Body of pancreas (tissue), 4 donors: ENCODE measurements around the gene GGTLC1. TPM values are rescaled to one million over a fixed set of nuclear protein-coding genes. Genes with fewer than 3 reads are reported as not detected.
A peak's percentile ranks its signal among the peaks of the same experiment; 100 is the strongest.

ENCODE experiments used
- ATAC-seq: fragments of 150-250 bp; one replicate; pipeline ENCODE4 v1.9.1; 2016
- DNase-seq, 4 donors: peaks; one replicate each; pipeline ENCODE4 v3.0.0-alpha.2; 2019
- H3K27ac ChIP-seq, 4 donors: fragments of 200-600 bp; sonication (generic); 1 replicate in 3 of 4; 2 replicates in 1 of 4; pipeline versions ENCODE4 v1.5.1 to v1.6.1; 2016 to 2019; ENCODE audit warnings: mild to moderate bottlenecking in 1 of 4, mixed read lengths in 1 of 4, moderate library complexity in 1 of 4
- H3K27me3 ChIP-seq, 2 donors: fragments of 200-600 bp; sonication (generic); one replicate each; pipeline ENCODE4 v1.6.0; 2016; ENCODE audit warnings: mild to moderate bottlenecking in 1 of 2
- H3K36me3 ChIP-seq, 2 donors: fragments of 200-600 bp; sonication (generic); replicated peaks in 1 of 2; 2 replicates each; pipeline ENCODE4 v1.5.1; 2016; ENCODE audit warnings: low read depth in 2 of 2; ENCODE audit not compliant: insufficient read depth in 1 of 2
- H3K4me1 ChIP-seq: fragments of 200-600 bp; sonication (generic); one replicate; pipeline ENCODE4 v1.6.0; 2016
- H3K4me3 ChIP-seq, 2 donors: fragments of 200-600 bp; sonication (generic); 1 replicate in 1 of 2; 2 replicates in 1 of 2; pipeline ENCODE4 v1.5.1; 2016 to 2019
- H3K9me3 ChIP-seq, 3 donors: fragments of 200-600 bp; sonication (generic); 1 replicate in 2 of 3; 2 replicates in 1 of 3; pipeline ENCODE4 v1.5.1; 2016
- CTCF ChIP-seq, 7 experiments: fragments of 450-650 bp in 4 of 7; fragments of 200-600 bp in 3 of 7; sonication (generic) in 3 of 7; IDR thresholded peaks; one replicate each; pipeline ENCODE4 v1.5.1; 2016 to 2019; ENCODE audit warnings: antibody characterized with exemption in 7 of 7
- POLR2A ChIP-seq, 3 donors: fragments of 450-650 bp; IDR thresholded peaks; one replicate each; pipeline ENCODE4 v1.6.1; 2016; ENCODE audit warnings: antibody characterized with exemption in 3 of 3, mild to moderate bottlenecking in 2 of 3
- WGBS, 2 donors: methylation state at CpG; one replicate each; pipeline ENCODE4 v1.1.5; 2017; 5-methylcytosine and 5-hydroxymethylcytosine counted together
- intact Hi-C: fragments of 100-400 bp; cut with DNase I; formaldehyde crosslinking; loops from one replicate; pipeline ENCODE4 v1.15.1; 2023
- total RNA-seq, 2 donors: library from RNA; depleted of rRNA; stranded (reverse); fragments of >200 nt; gene quantifications; one replicate each; pipeline ENCODE4 v1.1.0, GENCODE V29; 2016

GGTLC1 gene
- total RNA-seq, 2 donors from 2014 or later: 3.4 TPM; not detected in 1

- 57 to 73% methylated on average over 8 of the region's 8 CpGs for WGBS, 2 donors
- no peaks in the 10 kb centered on the region for H3K4me1 ChIP-seq
- DNase-seq: no peak
- no peak overlapping the region for H3K4me3 ChIP-seq
- no peaks in the 10 kb centered on the region for H3K36me3 ChIP-seq
- H3K9me3 ChIP-seq: no peaks in the 10 kb centered on the region
- H3K27ac ChIP-seq: no peak overlapping the region
- H3K27me3 ChIP-seq: no peaks in the 10 kb centered on the region
- intact Hi-C loops: no loop called here
- ATAC-seq: no peak
- TF ChIP-seq CTCF (IDR thresholded peaks at IDR 0.05): no peak
These were observed 18.6 kb upstream of the GGTLC1 start for GRCh38 chr20:24007073-24007595.

GRCh38 chr20:24006626-24007025 is 18.0 kb upstream of the GGTLC1 start:
- Histone ChIP-seq H3K4me3 (no peak overlapping the region), H3K27me3 (no peaks in the 10 kb centered on the region), H3K9me3 (no peaks in the 10 kb centered on the region), H3K27ac (no peak overlapping the region), H3K4me1 (no peaks in the 10 kb centered on the region), H3K36me3 (no peaks in the 10 kb centered on the region)
- intact Hi-C loops: no loop called here
- DNase-seq (no peak), ATAC-seq (no peak)
- TF ChIP-seq POLR2A (IDR thresholded peaks at IDR 0.05) (no peak), CTCF (IDR thresholded peaks at IDR 0.05) (no peak)
- WGBS, 2 donors: 62 to 63% methylated on average over 7 of the region's 7 CpGs

GRCh38 chr20:24004471-24004870 is 15.9 kb upstream of the GGTLC1 start:
- WGBS, 2 donors: 43 to 51% methylated on average over 9 of the region's 9 CpGs

GRCh38 chr20:24002896-24003295 is 14.3 kb upstream of the GGTLC1 start:
- no peak for ATAC-seq

More at GRCh38 chr20:24004471-24004870, 15.9 kb upstream of the GGTLC1 start:
- DNase-seq (no peak), ATAC-seq (no peak)
- Histone ChIP-seq H3K9me3 (no peaks in the 10 kb centered on the region), H3K4me1 (no peaks in the 10 kb centered on the region), H3K36me3 (no peaks in the 10 kb centered on the region), H3K27ac (no peak overlapping the region), H3K27me3 (no peaks in the 10 kb centered on the region), H3K4me3 (no peak overlapping the region)
- TF ChIP-seq CTCF (IDR thresholded peaks at IDR 0.05) (no peak), POLR2A (IDR thresholded peaks at IDR 0.05) (no peak)
- intact Hi-C loops: no loop called here

More at GRCh38 chr20:24002896-24003295, 14.3 kb upstream of the GGTLC1 start:
- Histone ChIP-seq H3K36me3 (no peaks in the 10 kb centered on the region), H3K27ac (no peak overlapping the region), H3K4me3 (no peak overlapping the region), H3K27me3 (no peaks in the 10 kb centered on the region), H3K9me3 (no peaks in the 10 kb centered on the region), H3K4me1 (no peaks in the 10 kb centered on the region)
- no peak for TF ChIP-seq POLR2A (IDR thresholded peaks at IDR 0.05)
- peak in 1 of 7 experiments; percentile 9 for TF ChIP-seq CTCF (IDR thresholded peaks at IDR 0.05)
- intact Hi-C loops: no loop called here
- WGBS, 2 donors: 75 to 80% methylated on average over 13 of the region's 13 CpGs
- no peak for DNase-seq
